ENCODE measurements around the gene GDF7.

GRCh38 chr2:20629181-20629580 lies 37.8 kb upstream of the GDF7 start:
- TF ChIP-seq, protein P1, sequence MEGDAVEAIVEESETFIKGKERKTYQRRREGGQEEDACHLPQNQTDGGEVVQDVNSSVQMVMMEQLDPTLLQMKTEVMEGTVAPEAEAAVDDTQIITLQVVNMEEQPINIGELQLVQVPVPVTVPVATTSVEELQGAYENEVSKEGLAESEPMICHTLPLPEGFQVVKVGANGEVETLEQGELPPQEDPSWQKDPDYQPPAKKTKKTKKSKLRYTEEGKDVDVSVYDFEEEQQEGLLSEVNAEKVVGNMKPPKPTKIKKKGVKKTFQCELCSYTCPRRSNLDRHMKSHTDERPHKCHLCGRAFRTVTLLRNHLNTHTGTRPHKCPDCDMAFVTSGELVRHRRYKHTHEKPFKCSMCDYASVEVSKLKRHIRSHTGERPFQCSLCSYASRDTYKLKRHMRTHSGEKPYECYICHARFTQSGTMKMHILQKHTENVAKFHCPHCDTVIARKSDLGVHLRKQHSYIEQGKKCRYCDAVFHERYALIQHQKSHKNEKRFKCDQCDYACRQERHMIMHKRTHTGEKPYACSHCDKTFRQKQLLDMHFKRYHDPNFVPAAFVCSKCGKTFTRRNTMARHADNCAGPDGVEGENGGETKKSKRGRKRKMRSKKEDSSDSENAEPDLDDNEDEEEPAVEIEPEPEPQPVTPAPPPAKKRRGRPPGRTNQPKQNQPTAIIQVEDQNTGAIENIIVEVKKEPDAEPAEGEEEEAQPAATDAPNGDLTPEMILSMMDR (conservative IDR thresholded peaks at IDR 0.05 in 1 of 2, IDR thresholded peaks at IDR 0.05 in 1 of 2; ENCODE audit: extremely low read depth in 1 of 2, insufficient read depth in 1 of 2, low read depth in 1 of 2, low read length in 2 of 2), result no peak
- no peak for TF ChIP-seq EZH2 (IDR thresholded peaks at IDR 0.05; ENCODE audit: borderline replicate concordance, low read length)
